Measurements from ENCODE around the gene HMSD.

DNA sequence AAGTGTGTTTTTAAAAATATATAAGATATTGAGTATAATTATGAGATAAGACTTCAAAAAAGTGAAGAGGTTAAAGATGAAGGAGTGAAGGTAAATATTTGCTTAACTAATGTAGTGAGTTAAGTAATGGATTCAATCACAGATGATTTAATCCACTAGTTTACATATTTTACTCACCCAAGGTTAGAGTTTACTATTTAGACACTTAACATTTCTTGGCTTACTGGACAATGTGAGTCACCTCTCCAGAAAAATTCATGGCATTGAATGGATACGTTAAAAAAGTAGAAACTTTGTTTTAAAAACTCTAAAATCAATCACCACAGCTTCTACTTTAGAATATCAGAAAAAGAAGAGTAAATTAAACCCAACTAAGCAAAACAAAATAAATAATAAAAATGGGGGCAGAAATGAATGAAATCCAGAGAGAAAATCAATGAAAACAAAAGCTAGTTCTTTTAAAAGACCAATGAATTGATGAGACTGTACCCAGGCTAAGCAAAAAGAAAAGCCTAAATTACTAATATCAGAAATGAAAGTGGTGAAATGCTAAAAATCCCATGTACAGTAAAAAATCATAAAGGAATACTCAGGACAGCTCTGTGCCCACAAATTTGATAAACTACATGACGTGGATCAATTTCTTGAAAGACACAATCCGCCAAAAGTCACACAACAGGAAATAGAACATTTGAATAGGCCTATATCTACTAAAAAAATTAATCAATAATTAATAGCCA is 1.9 kb upstream of the HMSD start:
- TF ChIP-seq, protein P1, sequence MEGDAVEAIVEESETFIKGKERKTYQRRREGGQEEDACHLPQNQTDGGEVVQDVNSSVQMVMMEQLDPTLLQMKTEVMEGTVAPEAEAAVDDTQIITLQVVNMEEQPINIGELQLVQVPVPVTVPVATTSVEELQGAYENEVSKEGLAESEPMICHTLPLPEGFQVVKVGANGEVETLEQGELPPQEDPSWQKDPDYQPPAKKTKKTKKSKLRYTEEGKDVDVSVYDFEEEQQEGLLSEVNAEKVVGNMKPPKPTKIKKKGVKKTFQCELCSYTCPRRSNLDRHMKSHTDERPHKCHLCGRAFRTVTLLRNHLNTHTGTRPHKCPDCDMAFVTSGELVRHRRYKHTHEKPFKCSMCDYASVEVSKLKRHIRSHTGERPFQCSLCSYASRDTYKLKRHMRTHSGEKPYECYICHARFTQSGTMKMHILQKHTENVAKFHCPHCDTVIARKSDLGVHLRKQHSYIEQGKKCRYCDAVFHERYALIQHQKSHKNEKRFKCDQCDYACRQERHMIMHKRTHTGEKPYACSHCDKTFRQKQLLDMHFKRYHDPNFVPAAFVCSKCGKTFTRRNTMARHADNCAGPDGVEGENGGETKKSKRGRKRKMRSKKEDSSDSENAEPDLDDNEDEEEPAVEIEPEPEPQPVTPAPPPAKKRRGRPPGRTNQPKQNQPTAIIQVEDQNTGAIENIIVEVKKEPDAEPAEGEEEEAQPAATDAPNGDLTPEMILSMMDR (IDR thresholded peaks at IDR 0.05 in 4 of 5, conservative IDR thresholded peaks at IDR 0.05 in 1 of 5), result no peak
- no peak for TF ChIP-seq POLR2A (IDR thresholded peaks at IDR 0.05)

Data from gastrocnemius medialis (tissue), 4 donors.